HL-60/S4 treated with phorbol 12-myristate 13-acetate at 8.2 ng/mL for 4 days and 3 days (cell line): ENCODE measurements around the gene LIPE.
"Not testable (repeated sequence)": the region's sequence is repeated elsewhere in the genome, so short reads cannot be mapped to it uniquely, and the experiment has no call there.

Source experiments
- in situ Hi-C: fragments of 300-500 bp; cut with MboI; formaldehyde crosslinking; loops from 2 replicates; pipeline ENCODE4 v1.15.0; 2022; ENCODE audit warnings: low sequenced_read_pairs

LIPE gene

DNA sequence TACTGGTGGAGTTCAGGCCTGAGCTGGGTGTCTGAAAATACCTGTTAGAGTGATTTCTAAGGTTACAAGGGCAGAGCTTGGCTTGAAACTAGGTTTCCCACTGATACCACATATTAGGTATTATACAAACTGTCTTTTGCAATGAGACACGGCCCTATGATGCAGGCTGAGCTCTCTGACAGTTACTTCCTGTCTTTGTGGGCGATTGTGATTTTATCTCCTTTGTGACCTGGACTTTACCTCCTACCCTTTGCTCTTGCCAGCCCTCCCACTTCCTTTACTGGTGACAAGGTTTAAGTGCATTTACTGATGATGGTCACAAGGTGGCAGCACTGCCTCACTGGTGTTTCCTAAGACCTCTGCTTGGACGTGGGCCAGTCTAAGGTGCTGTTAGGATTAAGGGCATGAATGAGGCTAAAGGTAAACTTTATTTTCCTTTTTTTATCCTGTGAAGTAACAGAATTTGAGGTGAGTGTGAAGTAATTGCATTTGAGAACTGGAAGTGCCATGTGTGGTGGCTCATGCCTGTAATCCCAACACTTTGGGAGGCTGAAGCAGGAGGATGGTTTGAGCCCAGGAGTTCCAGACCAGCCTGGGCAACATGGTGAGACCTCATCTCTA, 23.2 kb upstream of the LIPE start:
- in situ Hi-C loops: no loop called here

DNA sequence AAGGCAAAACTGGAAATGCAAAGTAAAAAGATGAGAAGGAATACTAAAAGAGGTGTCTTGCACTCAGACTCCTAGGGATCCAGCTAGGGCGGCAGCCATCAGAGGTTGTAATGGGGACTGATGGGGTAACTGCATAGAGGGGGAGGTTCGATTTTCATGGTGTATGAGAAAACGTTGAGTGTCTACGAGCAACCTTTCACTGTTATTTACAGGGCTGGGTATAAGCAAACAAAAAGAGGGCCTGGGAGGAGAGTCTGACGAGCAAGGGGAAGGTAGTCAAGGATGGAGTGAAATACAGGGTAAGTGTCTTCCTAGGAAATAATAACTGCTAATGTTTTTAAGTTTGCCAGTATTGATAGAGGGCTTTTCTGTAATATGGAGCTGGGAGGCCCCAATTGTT, 21.1 kb upstream of the LIPE start:
- in situ Hi-C loops: not testable (repeated sequence)

DNA sequence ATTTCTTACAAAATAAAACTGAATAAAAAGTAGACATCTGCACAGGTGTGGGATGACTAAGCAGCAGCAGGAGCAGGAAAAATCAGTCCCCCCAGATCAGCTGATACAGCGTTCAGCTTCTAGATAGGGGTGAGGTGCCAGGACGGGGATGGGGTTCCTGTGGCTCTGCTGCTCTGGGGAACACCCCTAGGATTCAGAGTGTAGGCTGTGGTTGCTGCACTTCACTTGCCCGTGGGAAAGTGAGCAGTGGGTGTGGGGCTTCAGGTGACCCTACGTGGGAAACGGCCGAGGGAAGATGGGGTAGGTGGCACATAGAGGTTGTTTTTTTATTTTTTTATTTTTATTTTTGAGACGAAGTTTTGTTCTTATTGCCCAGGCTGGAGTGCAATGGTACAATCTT, 18.8 kb upstream of the LIPE start:
- in situ Hi-C loops: no loop called here

DNA sequence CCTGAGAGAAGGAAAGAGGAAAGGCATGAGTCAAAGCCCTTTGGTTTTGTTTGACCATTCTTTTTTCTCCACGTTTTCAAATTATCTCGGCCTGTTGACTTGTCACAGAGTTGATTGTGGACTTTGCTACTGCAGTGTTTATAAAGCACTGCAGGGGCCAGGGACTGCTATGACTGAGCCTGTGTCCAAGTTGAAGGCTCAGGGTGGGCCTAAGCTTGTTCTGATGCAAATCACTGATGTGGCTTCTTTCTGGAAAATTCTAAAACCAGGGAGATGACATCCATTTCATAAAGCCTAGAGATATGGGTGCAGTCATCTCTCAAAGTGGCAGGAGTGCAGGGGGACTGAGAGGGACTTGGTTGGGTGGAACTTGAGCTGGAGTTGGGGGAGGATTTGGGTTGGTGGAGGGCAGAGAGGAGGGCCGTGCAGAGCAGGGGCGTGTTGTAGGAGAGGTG, 16.8 kb upstream of the LIPE start:
- in situ Hi-C loops: no loop called here

DNA sequence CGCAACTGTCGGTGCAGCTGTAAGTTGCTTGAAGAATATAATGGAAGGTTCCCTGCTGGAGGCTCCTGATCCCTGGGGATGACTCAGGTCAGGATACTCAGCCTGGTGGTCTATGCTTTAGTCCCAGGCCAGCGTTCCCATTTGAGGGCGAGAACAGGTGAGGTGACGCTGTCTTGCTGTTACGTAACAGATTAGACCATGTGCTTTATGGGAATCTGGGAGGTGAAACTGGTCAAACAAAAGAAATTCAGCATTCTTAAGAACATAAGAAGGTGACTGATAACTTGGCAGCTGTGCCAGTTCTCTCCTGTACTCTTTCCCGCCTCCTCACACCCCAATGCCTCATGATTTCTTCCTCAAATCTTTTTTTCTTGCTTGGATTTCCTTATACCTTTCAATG, 15.6 kb upstream of the LIPE start, which contains the start of gene CXCL17:
TSS of gene CXCL17 (minus strand) at position 114 of the 400 bp plus-strand sequence. CDS start 114 bp downstream, outside the sequence.
- in situ Hi-C loops: no loop called here

DNA sequence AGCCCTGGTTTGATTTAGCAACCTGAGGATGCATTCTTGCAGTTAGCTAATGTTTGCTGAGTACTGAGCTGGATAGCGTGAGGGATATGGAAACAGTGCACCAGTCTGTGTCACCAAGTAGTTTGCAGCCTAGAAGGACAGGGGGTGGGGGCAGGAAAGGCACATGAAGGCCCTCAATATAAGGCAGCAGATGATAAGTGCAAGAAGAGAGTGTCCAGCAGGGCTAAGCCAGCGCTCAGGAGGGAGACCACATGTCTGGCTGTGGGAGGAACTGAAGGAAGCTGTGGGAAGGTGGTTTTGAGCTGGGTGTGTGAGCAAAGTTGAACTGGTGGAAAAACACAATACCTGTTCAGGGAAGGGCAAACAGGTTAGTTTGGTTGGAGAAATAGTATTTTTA, 13.9 kb upstream of the LIPE start:
- in situ Hi-C loops: no loop called here

DNA sequence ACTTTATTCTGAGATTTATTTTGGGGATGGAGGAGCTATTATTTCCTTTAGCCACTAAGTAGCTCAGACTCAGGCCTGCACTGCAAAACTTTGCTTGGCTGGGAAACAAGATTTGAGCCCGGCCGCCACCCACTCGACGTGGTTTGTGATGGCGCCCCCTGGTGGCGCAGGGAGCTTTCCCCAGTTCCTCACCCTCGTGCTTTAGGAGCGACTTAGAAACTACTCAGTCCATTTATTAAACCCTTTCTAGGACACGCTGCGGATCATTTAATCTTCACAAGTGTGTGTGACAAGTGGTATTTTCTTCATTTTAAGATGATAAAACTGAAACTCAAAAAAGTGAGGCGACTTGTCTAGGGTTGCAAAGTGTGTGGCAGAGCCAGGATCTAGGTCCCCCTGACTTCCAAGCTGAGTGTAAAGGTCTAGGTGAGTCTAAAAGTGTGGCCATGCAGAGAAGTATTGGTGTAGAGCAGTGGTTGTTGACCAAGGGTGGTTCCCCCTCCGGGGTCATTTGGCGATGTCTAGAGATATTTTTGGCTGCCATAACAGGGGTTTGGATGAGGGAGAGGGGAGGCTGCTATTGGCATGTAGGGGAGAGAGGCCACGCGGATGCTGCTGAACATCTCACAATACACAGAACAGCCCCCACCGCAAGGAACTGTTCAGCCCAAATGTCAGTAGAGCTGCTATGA, 13.3 kb upstream of the LIPE start:
- in situ Hi-C loops: no loop called here

DNA sequence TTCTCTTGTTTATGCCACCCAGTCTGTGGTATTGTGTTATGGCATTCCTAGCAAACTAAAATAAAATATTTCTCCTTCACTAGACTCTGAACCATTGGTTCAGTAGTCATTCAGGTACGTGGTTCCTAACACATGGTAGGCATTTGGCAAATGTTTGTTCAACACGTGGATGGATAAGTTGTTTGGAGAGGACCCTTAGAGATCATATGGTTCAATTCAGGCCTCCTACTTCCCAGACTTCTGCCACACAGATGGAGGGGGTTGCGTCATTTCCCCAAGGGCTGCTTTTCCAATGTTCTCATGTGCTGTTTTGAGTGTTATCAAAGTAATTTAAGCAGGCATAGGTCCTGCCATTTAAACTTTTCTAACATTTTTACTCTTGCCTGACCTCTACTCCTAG, 8.8 kb upstream of the LIPE start:
- in situ Hi-C loops: loop anchor here (10.0 kb wide), 1 partner anchor 321 kb away; no protein-coding TSS in a partner anchor

DNA sequence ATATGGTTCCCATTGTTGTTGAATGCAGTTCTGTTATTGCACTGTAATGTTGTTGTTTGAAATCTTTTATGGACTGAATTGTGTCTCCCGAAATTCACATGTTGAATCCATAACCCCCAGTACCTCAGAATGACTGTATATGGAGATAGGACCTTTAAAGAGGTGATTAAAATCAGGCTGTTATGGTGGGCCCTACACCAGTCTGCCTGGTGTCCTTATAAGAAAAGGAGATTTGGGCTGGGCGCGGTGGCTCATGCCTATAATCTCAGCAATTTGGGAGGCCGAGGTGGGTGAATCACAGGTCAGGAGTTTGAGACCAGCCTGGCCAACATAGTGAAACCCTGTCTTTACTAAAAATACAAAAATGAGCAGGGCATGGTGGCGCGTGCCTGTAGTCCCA, 8.1 kb upstream of the LIPE start:
- in situ Hi-C loops: loop anchor here (10.0 kb wide), 1 partner anchor 321 kb away; no protein-coding TSS in a partner anchor

DNA sequence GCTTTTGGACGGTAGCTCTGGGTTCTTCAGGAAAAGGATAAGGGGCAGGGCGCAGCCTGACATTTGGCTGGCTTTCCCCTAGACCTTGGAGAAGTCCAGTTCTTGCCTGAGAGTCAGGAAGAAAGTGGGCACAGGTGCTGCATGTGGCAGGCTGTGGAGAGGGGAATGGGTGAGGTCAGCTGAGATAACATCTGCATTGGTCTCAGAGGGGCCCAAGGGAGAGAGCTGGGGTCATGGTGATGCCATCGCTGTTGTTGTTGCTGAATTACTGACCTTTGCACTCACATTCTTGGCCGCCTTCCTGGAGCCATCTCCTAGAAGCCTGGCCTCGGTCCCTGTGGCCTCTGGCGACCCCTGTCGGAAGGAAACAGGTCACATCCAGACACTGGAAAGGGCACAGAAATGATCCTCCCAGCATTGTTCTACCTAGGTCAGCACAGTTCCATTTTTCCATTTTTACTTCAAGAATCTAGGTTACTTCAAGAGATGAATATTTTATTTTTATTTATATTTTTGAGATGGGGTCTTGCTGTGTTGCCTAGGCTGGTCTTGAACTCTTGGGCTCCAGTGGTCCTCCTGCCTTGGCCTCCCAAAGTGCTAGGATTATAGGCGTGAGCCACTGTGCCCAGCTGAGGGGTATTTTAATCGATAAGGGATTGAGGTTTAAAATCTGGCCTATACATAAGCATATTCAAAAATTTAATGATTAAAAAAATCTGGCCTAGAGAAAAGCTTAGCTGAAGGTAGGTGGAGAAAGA, 6.5 kb upstream of the LIPE start:
- in situ Hi-C loops: loop anchor here (10.0 kb wide), 1 partner anchor 319 kb away; no protein-coding TSS in a partner anchor

DNA sequence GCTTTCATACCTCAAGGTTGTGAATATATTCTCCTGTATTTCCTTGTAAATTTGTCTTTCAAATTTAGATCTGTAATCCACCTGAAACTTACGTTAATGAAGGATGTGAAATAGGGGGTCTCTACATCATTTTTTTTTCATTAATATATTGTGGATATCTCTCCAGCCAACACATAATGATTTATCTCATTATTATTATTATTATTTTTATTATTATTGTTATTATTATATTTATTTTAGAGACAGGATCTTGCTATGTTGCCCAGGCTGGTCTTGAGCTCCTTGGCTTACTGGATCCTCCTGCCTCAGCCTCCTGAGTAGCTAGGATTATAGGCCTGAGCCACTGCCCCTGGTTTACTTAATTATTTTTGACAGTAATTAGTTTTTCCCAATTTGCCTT, 4.3 kb upstream of the LIPE start:
- in situ Hi-C loops: loop anchor here (10.0 kb wide), 1 partner anchor 317 kb away; no protein-coding TSS in a partner anchor

DNA sequence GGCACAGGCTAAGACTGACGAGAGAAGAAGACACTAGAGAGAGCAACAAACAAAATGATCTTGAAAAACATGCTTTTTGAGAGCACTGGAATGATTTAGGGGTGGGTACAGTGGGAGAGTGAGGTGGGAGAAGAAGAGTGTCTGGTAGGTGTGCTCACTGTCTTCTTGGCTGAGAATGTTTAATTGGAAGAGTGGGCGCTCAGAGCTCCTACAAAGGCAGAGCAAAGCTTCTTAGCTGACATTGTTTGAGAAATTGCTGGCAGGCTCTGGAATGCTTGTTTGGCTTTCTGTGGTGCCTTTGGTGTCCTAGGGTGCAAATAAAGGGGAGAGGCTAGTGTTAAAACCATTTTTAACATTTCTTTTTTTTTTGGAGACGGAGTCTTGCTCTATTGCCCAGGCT, 1.5 kb upstream of the LIPE start:
- in situ Hi-C loops: no loop called here

DNA sequence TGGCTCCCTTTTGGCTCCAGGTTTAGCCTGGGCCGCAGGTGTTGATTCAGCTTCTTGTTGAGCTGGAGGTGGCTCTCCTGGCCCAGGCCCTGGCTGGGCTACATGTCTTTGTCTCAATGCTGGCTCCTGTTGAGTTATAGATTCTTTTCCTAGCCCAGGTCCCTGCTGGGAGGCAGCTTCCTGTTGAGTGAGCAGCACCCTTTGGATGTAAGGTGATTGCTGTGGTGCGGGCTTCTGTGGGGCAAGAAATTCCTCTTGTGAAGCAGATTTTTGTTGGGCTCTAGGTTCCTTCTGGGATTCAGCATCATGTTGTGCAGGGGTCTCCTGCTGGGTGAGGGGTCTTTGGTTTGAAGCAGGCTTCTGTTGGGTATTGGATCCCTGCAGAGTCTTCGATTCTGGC, 545 bp downstream of the LIPE start:
- in situ Hi-C loops: no loop called here

DNA sequence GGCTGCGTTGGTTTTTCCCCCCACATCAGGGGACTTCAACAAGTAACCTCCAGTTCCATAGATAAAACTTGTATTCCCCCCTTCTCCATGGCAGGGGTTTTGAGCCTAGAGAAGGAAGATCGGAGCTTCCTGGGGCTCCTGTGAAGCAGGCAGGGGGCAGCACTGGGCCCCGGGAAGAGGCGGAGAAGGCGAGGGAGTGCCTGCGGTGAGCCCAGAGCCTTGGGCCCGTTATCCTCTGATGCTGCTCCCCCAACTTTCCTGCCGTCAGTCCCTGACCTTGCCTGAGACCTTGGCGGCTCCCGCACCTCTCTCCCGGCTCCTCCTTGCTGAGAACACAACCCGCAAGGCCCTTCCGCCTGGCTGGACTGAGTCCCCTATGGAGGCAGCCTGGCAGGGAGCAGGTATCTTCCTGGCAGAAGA, 2.5 kb downstream of the LIPE start:
- in situ Hi-C loops: no loop called here

DNA sequence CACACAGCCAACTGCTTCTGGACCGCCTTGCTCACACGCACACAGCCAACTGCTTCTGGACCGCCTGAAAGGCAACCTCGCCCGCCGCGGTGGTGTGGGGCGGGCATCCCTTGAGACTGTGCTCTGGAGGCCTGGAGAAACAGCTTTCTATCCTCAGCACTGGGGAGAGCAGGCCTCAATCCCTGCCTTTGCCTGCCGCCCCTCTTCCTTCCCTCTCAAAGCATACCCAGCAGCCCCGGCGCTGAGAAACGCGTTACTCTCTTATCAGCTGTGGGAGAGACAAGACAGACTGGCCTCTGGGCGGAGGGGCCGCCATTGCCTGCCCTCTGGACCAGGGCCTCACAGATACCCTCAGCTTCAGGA, 2.9 kb downstream of the LIPE start:
- in situ Hi-C loops: no loop called here

DNA sequence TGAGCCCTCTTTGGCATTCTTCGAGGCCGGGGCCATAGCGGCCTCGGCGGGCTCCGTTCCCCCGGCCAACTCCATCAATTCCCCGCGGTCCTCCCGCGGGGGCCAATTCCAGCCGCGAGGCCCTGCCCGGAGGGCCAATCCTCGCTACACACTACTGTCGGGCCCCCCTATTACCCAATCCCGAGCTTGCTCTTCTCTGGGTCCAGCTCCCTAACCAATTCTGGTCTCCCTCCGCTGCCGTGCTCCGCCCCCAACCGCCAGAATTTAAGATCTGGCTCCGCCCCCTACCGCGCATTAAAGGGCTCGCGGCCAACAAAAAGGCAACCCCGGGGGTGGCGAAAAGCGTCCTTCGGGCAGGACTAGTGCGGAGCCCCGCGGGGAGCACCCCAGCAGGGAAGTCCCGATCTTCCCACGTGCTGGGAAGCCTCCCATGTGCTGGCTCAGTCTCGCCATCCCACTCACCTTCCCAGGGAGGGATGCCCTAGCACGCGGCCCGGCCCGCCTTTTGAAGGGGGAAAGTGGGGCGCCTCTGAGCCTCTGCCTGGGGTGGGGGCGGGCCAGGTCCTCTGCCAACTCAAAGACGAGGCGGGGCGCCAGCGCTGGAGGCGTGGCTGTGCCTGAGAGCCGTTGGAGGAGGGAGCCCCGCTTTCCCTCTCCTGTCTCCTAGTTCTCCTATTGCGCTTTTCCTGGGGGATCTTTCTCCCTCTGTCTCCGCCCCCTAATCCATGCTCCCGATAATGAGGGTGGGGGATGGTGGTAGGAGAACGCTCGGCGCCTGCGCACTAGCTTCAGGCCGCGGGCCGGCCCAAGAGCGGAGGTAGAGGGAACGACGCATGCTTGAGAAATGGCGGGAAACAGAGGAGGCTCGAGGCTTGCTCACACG, 3.5 kb downstream of the LIPE start:
- in situ Hi-C loops: no loop called here

DNA sequence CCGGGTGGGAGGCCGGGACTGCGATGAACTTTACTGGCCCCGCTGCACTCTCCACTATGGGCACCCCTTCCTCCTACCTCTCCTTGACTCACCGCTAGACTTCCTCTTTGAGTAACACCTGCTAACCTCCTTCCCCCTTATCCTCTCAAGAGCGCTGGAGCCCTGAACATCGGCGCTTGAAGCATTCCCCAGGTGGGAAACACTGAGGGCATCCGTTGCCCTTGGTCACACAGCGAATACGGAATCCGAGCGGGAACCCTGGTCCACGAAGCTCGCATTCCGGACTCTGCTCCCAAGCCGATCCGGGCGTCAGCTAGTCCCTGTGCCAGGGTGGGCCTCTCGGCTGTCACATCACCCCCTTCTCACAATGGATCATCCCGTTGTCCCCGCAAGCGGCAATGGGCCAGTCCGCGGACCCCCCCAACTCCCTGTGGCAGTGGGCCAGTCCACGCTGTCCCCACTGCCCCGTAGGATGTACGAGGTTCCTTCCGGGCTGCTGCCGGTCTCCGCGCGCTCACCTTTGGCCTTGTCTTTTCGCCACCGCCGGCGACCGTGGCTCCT, 4.2 kb downstream of the LIPE start:
- in situ Hi-C loops: no loop called here

DNA sequence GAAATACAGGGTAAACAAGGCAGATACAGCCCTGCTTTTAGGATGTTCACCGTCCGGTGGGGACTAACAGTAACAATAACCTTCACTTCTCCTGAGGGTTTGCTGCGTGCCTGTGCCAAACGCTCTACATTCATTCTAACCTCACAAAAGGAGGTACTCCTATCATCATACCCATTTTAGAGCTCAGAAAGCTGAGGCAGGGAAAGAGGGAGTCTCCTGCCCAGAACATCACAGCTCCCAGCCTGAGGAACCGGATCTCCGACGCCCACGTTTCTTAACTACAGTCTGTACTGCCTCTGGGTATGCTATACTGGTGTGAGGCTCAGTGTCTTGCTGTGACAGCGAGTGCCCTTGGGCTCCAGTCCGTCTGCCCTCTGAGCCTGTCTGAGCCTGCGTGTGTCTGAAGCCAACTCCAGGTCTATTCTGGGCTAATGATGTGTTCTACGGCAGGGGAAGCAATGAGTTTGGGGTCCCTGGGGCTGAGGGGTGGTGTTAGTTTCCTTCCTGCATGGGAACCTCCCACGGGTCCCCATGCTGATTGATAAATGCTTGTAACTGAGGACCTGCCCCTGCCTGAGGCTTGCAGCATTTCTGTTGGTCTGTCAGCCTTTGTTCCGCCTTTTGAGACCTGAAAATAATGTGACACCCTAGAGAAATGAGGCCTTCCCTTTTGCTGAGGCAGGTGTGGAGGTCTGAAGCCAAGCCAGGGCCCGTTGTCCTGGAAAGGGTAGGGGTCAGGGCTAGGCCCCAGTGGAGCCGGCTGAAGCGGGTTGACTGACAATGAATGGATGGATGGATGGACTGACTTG, 4.9 kb downstream of the LIPE start:
- in situ Hi-C loops: no loop called here

DNA sequence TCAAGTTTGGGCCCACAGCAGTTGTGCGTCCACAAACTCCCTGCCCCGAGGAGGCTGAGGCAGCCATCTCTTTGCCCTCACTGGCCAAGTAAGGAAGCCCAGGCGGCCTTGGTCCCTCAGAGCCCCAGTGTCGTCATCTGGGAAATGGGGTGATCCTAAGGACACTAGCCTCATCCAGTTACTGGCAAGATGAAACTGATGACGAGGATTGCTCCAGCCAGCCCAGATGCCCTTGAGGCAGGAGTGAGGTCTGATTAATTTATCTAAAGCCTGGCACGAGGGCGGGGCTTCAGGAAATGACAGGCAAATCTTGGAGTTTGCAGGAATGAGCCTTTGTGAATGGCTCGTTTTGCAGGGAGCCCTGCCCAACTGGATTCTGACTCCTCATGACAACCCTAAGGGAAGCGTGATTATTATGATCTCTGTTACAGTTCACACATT, 5.6 kb downstream of the LIPE start:
- in situ Hi-C loops: no loop called here

DNA sequence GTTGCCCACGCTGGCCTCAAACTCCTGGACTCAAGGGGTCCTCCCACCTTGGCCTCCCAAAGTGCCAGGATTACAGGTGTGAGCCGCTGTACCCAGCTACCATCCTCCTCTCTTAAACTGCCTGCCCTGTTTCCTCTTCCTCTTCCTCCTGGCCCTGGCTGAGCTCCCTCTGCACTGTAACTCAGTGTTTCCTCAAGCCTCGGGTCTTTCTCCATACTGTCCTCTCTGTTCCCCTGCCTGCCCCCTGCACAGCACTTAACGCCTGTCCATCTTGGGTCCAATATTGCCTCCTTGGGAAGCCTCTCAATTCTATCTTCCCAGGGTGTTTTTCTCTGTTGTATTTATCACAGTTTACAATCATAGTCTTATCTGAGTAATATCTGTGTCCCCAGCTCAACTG, 6.1 kb downstream of the LIPE start:
- in situ Hi-C loops: no loop called here
